Stimulated activated CD4-positive, alpha-beta T cell treated with anti-CD3 and anti-CD28 coated beads, TNF-alpha, amount 100 ng/mL, for 24 hours (primary cell): ENCODE results near the gene DDX53.

Source experiments
- DNase-seq, 3 experiments: peaks; one replicate each; pipeline ENCODE4 v3.0.0-alpha.2; 2020; ENCODE audit warnings: low read depth in 3 of 3

DDX53 gene

GRCh38 chrX:22999696-23000223 lies at the start of gene DDX53:
DDX53 (plus strand) TSS chrX:22999960; CDS start chrX:23000058, 98 bp downstream.
- DNase-seq: no peak

GRCh38 chrX:22950269-22951266 lies 49.2 kb upstream of the DDX53 start:
- no peak for DNase-seq

- no peak for DNase-seq
Observed at GRCh38 chrX:22952010-22952409, 47.8 kb upstream of the DDX53 start.

- no peak for DNase-seq
Observed at GRCh38 chrX:22958250-22958649, 41.5 kb upstream of the DDX53 start.

GRCh38 chrX:22959204-22959920 lies 40.4 kb upstream of the DDX53 start:
- no peak for DNase-seq

GRCh38 chrX:22963196-22963595 lies 36.6 kb upstream of the DDX53 start:
- DNase-seq: no peak

GRCh38 chrX:22968494-22968893 lies 31.3 kb upstream of the DDX53 start:
- DNase-seq: no peak

GRCh38 chrX:22969411-22969810 lies 30.3 kb upstream of the DDX53 start:
- DNase-seq: no peak

GRCh38 chrX:22970861-22971260 lies 28.9 kb upstream of the DDX53 start:
- no peak for DNase-seq

GRCh38 chrX:22974616-22975015 lies 25.1 kb upstream of the DDX53 start:
- DNase-seq: no peak

GRCh38 chrX:22975786-22976185 lies 24.0 kb upstream of the DDX53 start:
- no peak for DNase-seq

GRCh38 chrX:22985958-22986357 lies 13.8 kb upstream of the DDX53 start:
- no peak for DNase-seq

GRCh38 chrX:22987452-22987851 lies 12.3 kb upstream of the DDX53 start:
- DNase-seq: no peak

GRCh38 chrX:23003116-23003515 lies 3.4 kb downstream of the DDX53 start:
- no peak for DNase-seq

- DNase-seq: no peak
Observed at GRCh38 chrX:23008431-23009099, 8.8 kb downstream of the DDX53 start.

- DNase-seq: no peak
Observed at GRCh38 chrX:23012162-23012561, 12.4 kb downstream of the DDX53 start.

- no peak for DNase-seq
Observed at GRCh38 chrX:23012636-23013035, 12.9 kb downstream of the DDX53 start.

GRCh38 chrX:23013366-23013765 lies 13.6 kb downstream of the DDX53 start:
- DNase-seq: no peak

GRCh38 chrX:23031600-23031999 lies 31.8 kb downstream of the DDX53 start:
- DNase-seq: no peak

- no peak for DNase-seq
Observed at GRCh38 chrX:23035493-23035892, 35.7 kb downstream of the DDX53 start.

- DNase-seq: no peak
Observed at GRCh38 chrX:23046443-23046842, 46.7 kb downstream of the DDX53 start.
